ENCODE measurements around the gene JCAD.
"Not testable (repeated sequence)": the region's sequence is repeated elsewhere in the genome, so short reads cannot be mapped to it uniquely, and the experiment has no call there.

The JCAD gene

GRCh38 chr10:29980084-29980483 is 79.3 kb downstream of the JCAD start:
- 100% methylated on average over 1 of the region's 2 CpGs for WGBS
- H3K9me3 ChIP-seq (ENCODE audit: insufficient read depth, low read depth, low read length) = peaks cover 9% of the 10 kb centered on the region
- H3K27me3 ChIP-seq (ENCODE audit: insufficient read depth, low read length) = no peaks in the 10 kb centered on the region
- no peak overlapping the region for H3K27ac ChIP-seq (ENCODE audit: low read depth, low read length)
- no peaks in the 10 kb centered on the region for H3K4me1 ChIP-seq (ENCODE audit: insufficient read depth, low read length)
- H3K4me3 ChIP-seq (ENCODE audit: low read length) = no peak overlapping the region
- H3K36me3 ChIP-seq (ENCODE audit: insufficient read depth, low read length) = no peaks in the 10 kb centered on the region
- H3K9ac ChIP-seq (ENCODE audit: low read depth, low read length) = no peak overlapping the region

GRCh38 chr10:29979421-29979779 is 80.0 kb downstream of the JCAD start:
- not testable (repeated sequence) for H3K4me1 ChIP-seq (ENCODE audit: insufficient read depth, low read length); H3K27me3 ChIP-seq (ENCODE audit: insufficient read depth, low read length); H3K9me3 ChIP-seq (ENCODE audit: insufficient read depth, low read depth, low read length); H3K4me3 ChIP-seq (ENCODE audit: low read length); H3K27ac ChIP-seq (ENCODE audit: low read depth, low read length); H3K9ac ChIP-seq (ENCODE audit: low read depth, low read length); H3K36me3 ChIP-seq (ENCODE audit: insufficient read depth, low read length)
- 95% methylated on average over 2 of the region's 2 CpGs for WGBS

- H3K9me3 ChIP-seq (ENCODE audit: insufficient read depth, low read depth, low read length) = no peaks in the 10 kb centered on the region
- H3K27me3 ChIP-seq (ENCODE audit: insufficient read depth, low read length) = no peaks in the 10 kb centered on the region
- no peak overlapping the region for H3K9ac ChIP-seq (ENCODE audit: low read depth, low read length)
- H3K36me3 ChIP-seq (ENCODE audit: insufficient read depth, low read length) = no peaks in the 10 kb centered on the region
- no peak overlapping the region for H3K27ac ChIP-seq (ENCODE audit: low read depth, low read length)
- 100% methylated on average over 2 of the region's 4 CpGs for WGBS
- H3K4me1 ChIP-seq (ENCODE audit: insufficient read depth, low read length) = no peaks in the 10 kb centered on the region
- no peak overlapping the region for H3K4me3 ChIP-seq (ENCODE audit: low read length)
Measured at GRCh38 chr10:29977171-29977570, 82.2 kb downstream of the JCAD start.

- no peak overlapping the region for H3K27ac ChIP-seq (ENCODE audit: low read depth, low read length)
- H3K4me1 ChIP-seq (ENCODE audit: insufficient read depth, low read length) = no peaks in the 10 kb centered on the region
- WGBS = no CpG with 5 or more reads among the region's 2 CpGs
- H3K36me3 ChIP-seq (ENCODE audit: insufficient read depth, low read length) = no peaks in the 10 kb centered on the region
- H3K9ac ChIP-seq (ENCODE audit: low read depth, low read length) = no peak overlapping the region
- no peaks in the 10 kb centered on the region for H3K9me3 ChIP-seq (ENCODE audit: insufficient read depth, low read depth, low read length)
- H3K27me3 ChIP-seq (ENCODE audit: insufficient read depth, low read length) = no peaks in the 10 kb centered on the region
- H3K4me3 ChIP-seq (ENCODE audit: low read length) = no peak overlapping the region
Measured at GRCh38 chr10:29976134-29976533, 83.3 kb downstream of the JCAD start.

- Histone ChIP-seq H3K4me1 (ENCODE audit: insufficient read depth, low read length) (no peaks in the 10 kb centered on the region), H3K9ac (ENCODE audit: low read depth, low read length) (no peak overlapping the region), H3K27ac (ENCODE audit: low read depth, low read length) (no peak overlapping the region), H3K36me3 (ENCODE audit: insufficient read depth, low read length) (no peaks in the 10 kb centered on the region), H3K4me3 (ENCODE audit: low read length) (no peak overlapping the region), H3K9me3 (ENCODE audit: insufficient read depth, low read depth, low read length) (no peaks in the 10 kb centered on the region), H3K27me3 (ENCODE audit: insufficient read depth, low read length) (no peaks in the 10 kb centered on the region)
- 96% methylated on average over 3 of the region's 3 CpGs for WGBS
Measured at GRCh38 chr10:29974773-29975172, 84.6 kb downstream of the JCAD start.

- Histone ChIP-seq H3K9ac (ENCODE audit: low read depth, low read length) (no peak overlapping the region), H3K27ac (ENCODE audit: low read depth, low read length) (no peak overlapping the region), H3K4me3 (ENCODE audit: low read length) (no peak overlapping the region), H3K4me1 (ENCODE audit: insufficient read depth, low read length) (no peaks in the 10 kb centered on the region), H3K27me3 (ENCODE audit: insufficient read depth, low read length) (no peaks in the 10 kb centered on the region), H3K9me3 (ENCODE audit: insufficient read depth, low read depth, low read length) (no peaks in the 10 kb centered on the region), H3K36me3 (ENCODE audit: insufficient read depth, low read length) (no peaks in the 10 kb centered on the region)
- WGBS = 94% methylated on average over 5 of the region's 5 CpGs
Measured at GRCh38 chr10:29973921-29974320, 85.5 kb downstream of the JCAD start.

- 98% methylated on average over 2 of the region's 2 CpGs for WGBS
Measured at GRCh38 chr10:29970576-29970975, 88.8 kb downstream of the JCAD start.

GRCh38 chr10:29970012-29970396 is 89.4 kb downstream of the JCAD start:
- Histone ChIP-seq H3K4me1 (ENCODE audit: insufficient read depth, low read length) (no peaks in the 10 kb centered on the region), H3K4me3 (ENCODE audit: low read length) (no peak overlapping the region), H3K27me3 (ENCODE audit: insufficient read depth, low read length) (no peaks in the 10 kb centered on the region), H3K36me3 (ENCODE audit: insufficient read depth, low read length) (no peaks in the 10 kb centered on the region), H3K27ac (ENCODE audit: low read depth, low read length) (no peak overlapping the region), H3K9me3 (ENCODE audit: insufficient read depth, low read depth, low read length) (no peaks in the 10 kb centered on the region), H3K9ac (ENCODE audit: low read depth, low read length) (no peak overlapping the region)
- WGBS = 81% methylated on average over 6 of the region's 6 CpGs

More at GRCh38 chr10:29970576-29970975, 88.8 kb downstream of the JCAD start:
- no peak overlapping the region for H3K9ac ChIP-seq (ENCODE audit: low read depth, low read length)
- H3K27ac ChIP-seq (ENCODE audit: low read depth, low read length) = no peak overlapping the region
- no peaks in the 10 kb centered on the region for H3K4me1 ChIP-seq (ENCODE audit: insufficient read depth, low read length)
- no peaks in the 10 kb centered on the region for H3K9me3 ChIP-seq (ENCODE audit: insufficient read depth, low read depth, low read length)
- H3K4me3 ChIP-seq (ENCODE audit: low read length) = no peak overlapping the region
- H3K36me3 ChIP-seq (ENCODE audit: insufficient read depth, low read length) = no peaks in the 10 kb centered on the region
- no peaks in the 10 kb centered on the region for H3K27me3 ChIP-seq (ENCODE audit: insufficient read depth, low read length)

- no peak overlapping the region for H3K27ac ChIP-seq (ENCODE audit: low read depth, low read length)
- H3K4me1 ChIP-seq (ENCODE audit: insufficient read depth, low read length) = no peaks in the 10 kb centered on the region
- 93% methylated on average over 12 of the region's 12 CpGs for WGBS
- no peak overlapping the region for H3K4me3 ChIP-seq (ENCODE audit: low read length)
- H3K9me3 ChIP-seq (ENCODE audit: insufficient read depth, low read depth, low read length) = no peaks in the 10 kb centered on the region
- H3K36me3 ChIP-seq (ENCODE audit: insufficient read depth, low read length) = no peaks in the 10 kb centered on the region
- no peaks in the 10 kb centered on the region for H3K27me3 ChIP-seq (ENCODE audit: insufficient read depth, low read length)
- H3K9ac ChIP-seq (ENCODE audit: low read depth, low read length) = no peak overlapping the region
Measured at GRCh38 chr10:29969255-29970011, 90.0 kb downstream of the JCAD start.

- WGBS = 83% methylated on average over 3 of the region's 3 CpGs
Measured at GRCh38 chr10:29968585-29968984, 90.8 kb downstream of the JCAD start.

GRCh38 chr10:29966269-29966668 is 93.1 kb downstream of the JCAD start:
- no peaks in the 10 kb centered on the region for H3K36me3 ChIP-seq (ENCODE audit: insufficient read depth, low read length)
- H3K27me3 ChIP-seq (ENCODE audit: insufficient read depth, low read length) = no peaks in the 10 kb centered on the region
- no peak overlapping the region for H3K4me3 ChIP-seq (ENCODE audit: low read length)
- 93% methylated on average over 3 of the region's 4 CpGs for WGBS
- H3K4me1 ChIP-seq (ENCODE audit: insufficient read depth, low read length) = no peaks in the 10 kb centered on the region
- H3K27ac ChIP-seq (ENCODE audit: low read depth, low read length) = no peak overlapping the region
- H3K9me3 ChIP-seq (ENCODE audit: insufficient read depth, low read depth, low read length) = no peaks in the 10 kb centered on the region
- H3K9ac ChIP-seq (ENCODE audit: low read depth, low read length) = no peak overlapping the region

More at GRCh38 chr10:29968585-29968984, 90.8 kb downstream of the JCAD start:
- no peaks in the 10 kb centered on the region for H3K4me1 ChIP-seq (ENCODE audit: insufficient read depth, low read length)
- no peak overlapping the region for H3K27ac ChIP-seq (ENCODE audit: low read depth, low read length)
- no peak overlapping the region for H3K4me3 ChIP-seq (ENCODE audit: low read length)
- no peaks in the 10 kb centered on the region for H3K9me3 ChIP-seq (ENCODE audit: insufficient read depth, low read depth, low read length)
- H3K27me3 ChIP-seq (ENCODE audit: insufficient read depth, low read length) = no peaks in the 10 kb centered on the region
- no peaks in the 10 kb centered on the region for H3K36me3 ChIP-seq (ENCODE audit: insufficient read depth, low read length)
- no peak overlapping the region for H3K9ac ChIP-seq (ENCODE audit: low read depth, low read length)
